DMS 273 (cell line): ENCODE measurements around the gene DNAJC10.
"Not testable (repeated sequence)": the region's sequence is repeated elsewhere in the genome, so short reads cannot be mapped to it uniquely, and the experiment has no call there.

Experiments
- DNase-seq: peaks from one replicate; lab custom pipeline; 2025; ENCODE audit not compliant: unreplicated experiment; lab: John Stamatoyannopoulos, UW

The DNAJC10 gene

DNA sequence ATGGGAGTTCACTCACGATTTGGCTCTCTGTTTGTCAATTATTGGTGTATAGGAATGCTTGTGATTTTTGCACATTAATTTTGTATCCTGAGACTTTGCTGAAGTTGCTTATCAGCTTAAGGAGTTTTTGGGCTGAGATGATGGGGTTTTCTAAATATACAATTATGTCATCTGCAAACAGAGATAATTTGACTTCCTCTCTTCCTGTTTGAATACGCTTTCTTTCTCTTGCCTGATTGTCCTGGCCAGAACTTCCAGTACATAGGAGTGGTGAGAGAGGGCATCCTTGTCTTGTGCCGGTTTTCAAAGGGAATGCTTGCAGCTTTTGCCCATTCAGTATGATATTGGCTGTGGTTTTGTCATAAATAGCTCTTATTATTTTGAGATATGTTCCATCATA, 66.6 kb downstream of the DNAJC10 start:
- DNase-seq, result not testable (repeated sequence)

DNA sequence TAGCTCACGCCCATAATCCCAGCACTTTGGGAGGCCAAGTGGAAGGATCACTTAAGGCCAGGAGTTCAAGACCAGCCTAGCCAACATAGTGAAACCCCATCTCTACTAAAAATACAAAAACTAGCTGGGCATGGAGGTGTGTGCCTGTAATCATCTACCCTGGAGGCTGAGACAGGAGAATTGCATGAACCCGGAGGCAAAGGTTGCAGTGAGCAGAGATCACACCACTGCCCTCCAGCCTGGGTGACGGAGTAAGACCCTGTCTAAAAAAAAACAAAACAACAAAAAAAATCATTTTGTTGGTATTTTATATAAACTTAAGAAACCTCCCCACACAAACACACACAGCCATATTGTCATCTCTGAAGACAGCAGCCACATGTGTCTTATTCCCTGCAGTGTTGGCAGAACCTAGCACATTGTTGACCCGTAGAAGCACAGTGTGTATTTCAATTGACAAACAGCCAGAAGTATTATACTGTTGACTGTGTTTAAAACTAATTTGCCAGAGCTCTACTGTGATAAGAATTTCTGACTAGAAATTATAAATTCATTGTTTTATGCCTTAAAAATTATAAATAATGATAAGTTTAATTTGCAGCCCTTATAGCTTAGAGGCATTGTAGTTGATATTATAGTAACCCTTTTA, 68.1 kb downstream of the DNAJC10 start:
- DNase-seq, result no peak

DNA sequence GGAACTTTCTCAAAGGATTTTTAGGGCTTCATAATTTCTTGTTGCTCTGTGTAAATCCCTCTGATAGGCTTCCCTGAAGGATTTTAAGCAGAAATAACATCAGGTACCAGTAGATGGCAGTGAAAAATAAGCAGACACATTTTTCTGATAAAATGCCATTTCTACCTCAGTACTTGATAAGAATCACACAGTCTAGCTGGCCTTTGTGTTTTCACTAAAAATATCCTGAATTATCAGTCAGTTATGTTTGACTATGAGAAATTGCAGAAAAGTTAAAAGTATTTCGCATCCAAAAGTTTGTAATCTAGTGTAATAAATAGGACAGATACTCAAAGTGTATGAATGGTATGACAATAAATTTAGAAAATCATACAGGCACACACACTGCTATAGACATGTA, 68.7 kb downstream of the DNAJC10 start:
- DNase-seq, result peak; percentile 66

DNA sequence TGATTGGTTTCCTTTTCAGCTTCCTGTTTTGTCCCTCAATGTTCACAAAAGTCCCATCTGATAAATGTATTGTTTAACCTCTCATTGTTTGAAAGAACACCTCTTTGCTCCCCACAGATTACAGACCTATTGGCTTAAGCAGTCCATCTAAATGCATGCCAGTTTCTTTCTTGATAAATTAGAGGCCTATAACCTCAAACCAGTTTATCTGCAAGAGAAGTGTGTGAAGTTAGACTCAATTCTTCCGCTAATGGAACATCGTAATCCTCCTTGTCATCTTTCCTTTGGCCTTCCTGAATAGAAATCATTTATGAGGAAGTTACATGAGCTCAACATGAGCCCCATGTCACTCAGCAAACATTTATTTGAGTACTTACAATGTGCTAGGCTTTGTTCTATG, 76.4 kb downstream of the DNAJC10 start:
- DNase-seq, result no peak

DNA sequence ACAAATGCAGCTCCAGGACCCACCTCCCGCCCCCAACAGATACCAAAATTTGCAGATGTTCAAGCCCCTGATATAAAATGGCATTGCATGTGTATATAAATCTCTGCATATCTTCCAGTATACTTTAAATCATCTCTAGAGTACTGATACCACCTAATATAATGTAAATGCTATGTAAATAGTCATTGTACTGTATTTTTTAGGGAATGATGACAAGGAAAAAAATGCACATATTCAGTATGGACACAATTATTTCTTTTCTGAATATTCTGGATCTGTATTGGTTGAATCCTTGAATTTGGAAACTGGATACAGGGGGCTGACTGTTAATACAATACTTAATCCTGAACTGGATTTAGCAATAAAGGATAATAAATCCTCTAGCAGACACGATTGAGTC, 82.7 kb downstream of the DNAJC10 start:
- no peak for DNase-seq

DNA sequence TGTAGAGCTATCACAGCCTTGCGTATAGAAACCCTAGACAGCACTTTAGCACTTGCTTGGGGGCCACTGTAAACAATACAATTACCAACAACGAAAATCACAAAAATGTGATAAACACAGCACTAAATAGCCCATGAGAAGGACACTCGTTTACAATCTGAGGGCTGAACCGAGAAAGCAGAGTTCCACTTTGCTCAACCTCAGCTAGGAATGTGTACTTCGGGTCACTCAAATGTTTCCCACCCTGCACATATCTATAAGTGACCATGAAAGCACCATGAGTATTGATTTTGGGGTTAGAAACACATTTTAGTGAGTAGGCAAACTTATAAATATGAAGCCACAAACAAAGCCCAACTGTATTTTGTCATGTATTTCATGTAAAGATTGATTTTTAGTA, 88.1 kb downstream of the DNAJC10 start:
- no peak for DNase-seq

DNA sequence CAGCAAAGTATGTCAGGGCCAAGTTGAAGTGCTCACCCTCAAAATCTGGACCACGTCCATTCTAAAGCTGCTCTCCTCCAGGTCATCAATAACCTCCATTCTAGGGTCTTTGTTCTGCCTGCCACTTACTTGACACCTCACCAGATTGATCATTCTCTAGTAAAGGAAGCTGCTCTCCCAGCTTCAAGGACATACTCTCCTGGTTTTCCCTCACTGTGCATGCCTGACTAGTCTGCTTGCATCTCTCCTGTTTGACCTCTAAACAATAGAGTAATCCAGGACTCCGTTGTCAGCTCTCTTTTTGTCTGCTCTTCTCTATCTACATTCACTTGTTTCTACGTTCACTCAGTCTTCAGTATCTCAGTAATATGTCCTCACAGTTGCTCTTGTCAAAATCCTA, 91.3 kb downstream of the DNAJC10 start:
- DNase-seq, result no peak

DNA sequence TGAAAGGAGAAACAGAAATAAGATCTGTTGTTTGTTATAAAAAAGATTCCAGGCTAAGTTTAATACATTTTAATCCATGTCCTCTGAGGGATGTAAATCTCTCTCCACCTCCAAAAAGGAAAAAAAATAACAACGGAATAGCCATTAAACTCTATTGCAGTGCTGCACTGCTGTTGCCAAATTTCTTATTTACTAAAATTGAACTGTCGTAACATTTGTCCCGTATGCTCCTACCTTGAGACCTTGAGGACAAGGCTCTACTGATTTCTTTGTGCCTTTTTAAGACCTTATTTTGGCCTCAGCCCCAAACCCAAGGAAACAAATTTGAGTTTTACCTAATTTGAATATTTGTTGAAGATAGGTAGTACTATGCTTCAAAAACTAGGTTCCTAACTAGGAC, 94.0 kb downstream of the DNAJC10 start:
- no peak for DNase-seq

DNA sequence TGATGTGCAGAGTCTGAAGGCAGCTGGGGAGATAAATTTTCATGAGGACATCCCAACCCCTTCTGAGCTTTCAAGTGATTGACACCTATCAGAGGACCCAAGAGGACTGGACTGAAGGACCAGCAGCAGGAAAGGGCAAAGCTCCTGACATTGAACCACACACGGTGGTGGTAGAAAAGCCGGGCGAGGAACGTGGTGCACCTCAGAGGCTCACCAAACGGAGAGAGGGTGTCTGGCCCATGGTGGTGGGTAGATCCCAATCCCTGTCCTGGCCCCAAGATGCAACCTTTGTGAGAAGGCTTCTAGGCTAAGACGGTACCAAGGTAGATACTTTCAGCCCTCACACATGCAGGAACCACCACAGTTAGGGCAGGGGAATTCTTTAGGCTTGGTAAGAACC, 98.3 kb downstream of the DNAJC10 start:
- no peak for DNase-seq

DNA sequence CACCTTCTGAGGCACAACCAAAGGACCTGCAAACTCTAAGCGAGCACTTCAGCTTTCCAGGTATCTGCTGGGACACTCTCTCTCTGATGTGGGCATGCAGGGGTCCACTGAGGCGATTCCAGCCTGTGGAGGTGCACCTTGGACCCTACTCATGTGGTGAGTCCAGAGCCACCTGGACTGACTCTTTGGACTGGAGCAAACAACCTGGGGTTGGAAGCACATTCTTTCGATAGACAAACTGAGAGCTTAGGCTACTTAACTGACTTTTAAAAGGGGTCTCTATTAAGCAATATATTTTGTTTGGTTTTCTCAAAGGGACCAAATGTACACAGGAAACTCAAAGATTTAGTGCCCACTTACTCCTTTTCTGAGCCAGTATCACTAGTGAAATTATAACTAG, 98.7 kb downstream of the DNAJC10 start:
- no peak for DNase-seq

DNA sequence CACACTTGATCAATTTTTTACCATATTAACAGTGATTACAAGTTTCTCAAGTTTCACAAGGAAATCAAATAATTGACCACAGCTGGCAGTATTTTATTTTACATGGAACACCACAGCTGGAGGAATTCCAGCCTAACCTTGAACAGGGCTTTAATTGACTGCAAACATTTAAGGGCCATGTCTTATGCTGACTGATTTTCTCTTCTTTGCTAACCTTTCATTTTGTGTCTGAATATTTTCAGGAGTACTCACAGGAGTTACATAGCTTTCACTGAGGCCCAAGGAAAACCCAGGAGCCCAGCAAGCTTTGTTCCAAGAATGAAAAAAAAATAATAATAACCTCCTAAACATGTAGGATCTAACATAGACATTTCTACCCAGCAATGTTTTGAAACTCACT, 100.8 kb downstream of the DNAJC10 start:
- DNase-seq, result peak; percentile 42

DNA sequence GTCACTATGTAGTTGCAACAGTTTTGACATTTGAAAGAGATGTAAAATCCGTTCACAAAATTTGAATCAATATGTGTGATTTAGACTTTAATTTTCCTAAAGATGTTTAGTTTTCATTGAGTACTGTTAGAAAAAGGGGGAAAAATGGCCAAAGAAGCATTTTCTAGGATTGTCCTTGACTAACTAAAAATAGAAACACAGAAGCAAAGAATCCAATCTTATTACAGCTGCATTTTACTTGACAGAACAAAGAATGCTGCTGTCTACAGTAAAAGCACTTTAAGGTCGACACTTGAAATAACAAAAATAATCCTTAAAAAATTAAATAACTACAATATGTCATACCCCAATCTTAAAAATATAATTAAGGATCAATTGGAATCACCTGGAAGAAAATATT, 101.5 kb downstream of the DNAJC10 start:
- no peak for DNase-seq

DNA sequence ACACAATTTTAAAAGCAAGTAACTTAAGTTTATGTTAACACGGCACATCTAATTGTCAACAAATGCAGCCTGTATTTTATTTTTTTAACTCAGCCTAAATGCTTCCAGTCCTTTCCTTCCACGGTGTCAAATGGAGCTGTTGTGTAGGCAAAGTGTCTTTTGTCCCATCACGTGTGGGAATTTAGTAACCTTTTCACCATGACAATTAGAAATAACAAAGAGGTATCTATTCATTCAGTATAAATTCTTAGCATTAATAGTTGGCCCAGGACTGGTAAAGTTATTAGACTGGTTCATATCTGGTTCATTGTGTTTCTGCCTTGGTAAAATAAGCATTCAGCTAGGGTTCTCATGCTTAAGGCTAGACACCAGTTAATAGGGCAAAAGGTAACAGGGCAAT, 102.4 kb downstream of the DNAJC10 start:
- DNase-seq, result no peak

DNA sequence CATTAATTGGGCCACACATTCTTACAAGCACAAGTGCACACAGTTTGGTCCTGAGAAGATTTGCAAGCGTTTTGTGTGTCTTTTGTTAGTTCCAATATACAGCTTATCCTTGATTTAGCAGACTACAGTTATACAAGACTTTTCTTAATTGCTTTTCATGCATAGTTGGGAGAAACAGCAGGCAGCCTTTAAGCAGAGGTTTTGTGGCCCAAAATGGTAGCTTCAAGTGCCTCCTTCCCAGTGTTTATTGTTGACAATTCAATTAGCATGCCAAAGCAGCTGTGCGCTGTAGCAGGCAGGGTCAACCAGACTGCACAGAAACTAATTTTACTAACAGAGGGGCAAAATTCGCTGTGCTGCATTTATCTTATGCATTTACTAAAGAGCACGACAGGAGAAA, 102.9 kb downstream of the DNAJC10 start:
- DNase-seq, result peak; percentile 25

DNA sequence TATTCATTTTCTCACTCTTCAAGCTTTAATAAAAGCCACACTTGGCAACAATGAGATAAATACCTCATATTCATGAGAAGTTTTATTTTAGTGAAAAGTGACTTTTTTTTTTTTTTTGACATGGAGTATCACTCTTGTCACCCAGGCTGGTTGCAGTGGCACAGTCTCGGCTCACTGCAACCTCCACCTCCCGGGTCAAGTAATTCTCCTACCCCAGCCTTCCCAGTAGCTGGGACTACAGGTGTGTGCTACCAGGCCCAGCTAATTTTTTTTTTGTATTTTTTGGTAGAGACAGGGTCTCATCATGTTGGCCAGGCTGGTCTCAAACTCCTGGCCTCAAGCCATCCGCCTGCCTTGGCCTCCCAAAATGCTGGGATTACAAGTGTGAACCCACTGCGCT, 103.4 kb downstream of the DNAJC10 start:
- DNase-seq, result no peak

DNA sequence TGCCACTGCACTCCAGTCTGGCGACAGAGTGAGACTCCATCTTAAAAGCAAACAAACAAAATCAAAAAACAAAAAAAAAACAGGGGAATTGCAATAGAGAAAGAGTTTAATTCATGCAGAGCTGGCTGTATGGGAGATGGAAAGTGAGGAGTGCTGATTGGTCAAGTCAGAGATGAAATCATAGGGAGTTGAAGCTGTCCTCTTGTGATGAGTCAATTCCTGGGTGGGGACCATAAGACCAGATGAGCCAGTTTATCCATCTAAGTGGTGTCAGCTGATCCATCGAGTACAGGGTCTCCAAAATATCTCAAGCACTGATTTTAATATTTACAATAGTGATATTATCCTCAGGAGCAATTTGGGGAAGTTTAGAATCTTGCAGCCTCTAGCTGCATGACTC, 105.1 kb downstream of the DNAJC10 start:
- DNase-seq, result no peak

DNA sequence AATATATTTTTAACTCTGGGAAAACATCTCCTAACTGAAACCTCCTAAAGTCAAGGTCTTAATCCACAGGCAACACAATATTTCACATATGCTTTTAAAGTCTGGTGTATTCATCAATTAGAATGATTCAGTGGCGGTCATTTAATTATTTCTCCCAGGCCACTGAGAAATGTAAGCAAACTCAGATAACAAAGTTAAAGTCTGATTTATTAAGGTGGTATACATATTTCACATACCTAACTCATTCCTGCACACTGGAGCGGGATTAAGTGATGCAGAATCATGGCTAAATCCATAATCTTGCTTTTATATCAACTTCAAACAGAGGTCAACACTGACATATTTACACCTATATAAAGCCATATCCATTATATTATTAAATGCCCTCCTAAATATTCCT, 106.7 kb downstream of the DNAJC10 start:
- no peak for DNase-seq

DNA sequence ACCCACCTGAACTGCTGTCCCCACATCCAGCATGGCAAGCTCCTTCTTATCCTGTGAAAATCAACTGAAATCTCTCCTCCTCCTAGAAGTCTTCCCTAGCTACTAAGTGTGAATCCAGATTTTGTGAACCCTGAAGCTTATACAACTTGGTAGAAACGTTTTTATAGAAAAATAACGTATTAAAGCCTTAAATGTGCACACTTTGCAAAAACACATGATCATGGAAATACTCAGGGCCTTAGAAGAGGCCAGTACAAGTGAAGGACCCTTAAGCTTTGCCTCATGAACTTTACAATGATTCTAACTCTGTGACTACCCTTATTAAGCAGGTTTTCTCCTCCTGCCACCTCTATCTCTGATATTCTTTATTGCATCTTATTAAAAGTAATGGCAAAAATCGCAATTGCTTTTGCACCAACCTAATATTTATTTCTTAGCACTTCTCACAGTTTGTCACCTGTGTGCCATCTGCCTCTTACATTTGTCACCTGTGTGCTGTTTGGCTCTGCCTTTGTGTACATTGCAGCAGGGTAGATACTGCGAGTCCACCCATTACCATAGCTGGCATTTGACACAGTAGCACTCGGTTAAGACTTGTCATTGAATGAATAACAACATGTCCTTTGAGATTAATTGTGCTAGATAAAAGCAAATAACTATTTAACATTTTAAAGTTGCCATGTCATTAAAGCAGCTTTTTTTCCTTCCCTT, 108.2 kb downstream of the DNAJC10 start:
- DNase-seq, result no peak

DNA sequence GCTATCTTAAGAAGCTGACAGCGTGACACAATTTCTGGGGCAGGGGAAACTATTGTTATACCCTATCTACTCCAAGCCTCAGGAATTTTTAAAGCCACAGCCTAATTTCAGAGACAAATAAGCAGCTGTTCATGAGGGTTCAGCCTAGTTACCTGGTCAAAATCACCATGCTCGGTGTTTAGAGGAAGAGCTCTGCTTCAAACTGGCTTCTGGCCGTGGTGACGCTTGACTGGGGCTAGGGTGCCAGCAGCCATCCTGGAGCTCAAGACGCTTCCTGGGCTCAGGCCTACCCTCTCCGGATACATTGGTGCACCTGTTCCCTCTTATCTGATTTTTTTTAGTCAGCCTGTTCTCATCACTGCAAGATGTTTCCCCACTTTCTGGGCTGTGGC, 108.7 kb downstream of the DNAJC10 start:
- no peak for DNase-seq

DNA sequence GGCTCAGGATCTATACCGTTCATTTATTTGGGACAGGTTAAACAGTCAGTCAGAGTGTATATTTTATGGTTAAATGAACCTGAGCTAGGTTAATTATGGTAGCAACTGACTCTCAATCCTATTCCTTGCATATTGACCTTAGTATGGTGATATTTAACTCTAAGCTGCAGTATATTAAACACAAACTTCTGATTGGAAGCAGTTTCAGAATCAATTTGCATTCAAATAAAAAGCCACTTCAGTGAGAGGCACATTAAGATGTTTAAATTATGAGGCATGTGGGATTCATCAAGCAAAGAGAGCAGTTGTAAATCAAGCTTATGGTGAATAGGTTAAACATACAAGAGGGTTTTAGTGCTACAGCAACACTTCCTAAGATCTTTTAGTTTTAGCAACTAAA, 110.0 kb downstream of the DNAJC10 start:
- DNase-seq, result no peak

DNA sequence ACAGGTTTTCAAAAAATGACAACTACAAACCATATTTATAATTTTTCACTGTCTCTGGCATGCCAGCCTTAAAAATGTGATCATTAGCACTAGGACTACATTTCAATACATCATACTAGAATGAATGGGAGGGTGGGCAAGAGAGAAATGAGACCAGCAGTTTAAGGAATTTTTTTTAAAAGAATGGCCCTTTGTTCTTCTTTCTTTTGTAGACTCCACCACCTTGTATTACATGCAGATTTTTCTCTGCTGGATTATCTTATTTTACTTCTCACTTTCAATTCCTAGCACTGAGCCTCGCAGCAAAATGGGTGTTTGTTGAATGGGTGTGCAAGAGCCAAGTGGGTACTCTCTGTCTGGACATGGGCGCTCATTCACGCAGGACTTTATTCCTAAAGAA, 110.4 kb downstream of the DNAJC10 start:
- no peak for DNase-seq

DNA sequence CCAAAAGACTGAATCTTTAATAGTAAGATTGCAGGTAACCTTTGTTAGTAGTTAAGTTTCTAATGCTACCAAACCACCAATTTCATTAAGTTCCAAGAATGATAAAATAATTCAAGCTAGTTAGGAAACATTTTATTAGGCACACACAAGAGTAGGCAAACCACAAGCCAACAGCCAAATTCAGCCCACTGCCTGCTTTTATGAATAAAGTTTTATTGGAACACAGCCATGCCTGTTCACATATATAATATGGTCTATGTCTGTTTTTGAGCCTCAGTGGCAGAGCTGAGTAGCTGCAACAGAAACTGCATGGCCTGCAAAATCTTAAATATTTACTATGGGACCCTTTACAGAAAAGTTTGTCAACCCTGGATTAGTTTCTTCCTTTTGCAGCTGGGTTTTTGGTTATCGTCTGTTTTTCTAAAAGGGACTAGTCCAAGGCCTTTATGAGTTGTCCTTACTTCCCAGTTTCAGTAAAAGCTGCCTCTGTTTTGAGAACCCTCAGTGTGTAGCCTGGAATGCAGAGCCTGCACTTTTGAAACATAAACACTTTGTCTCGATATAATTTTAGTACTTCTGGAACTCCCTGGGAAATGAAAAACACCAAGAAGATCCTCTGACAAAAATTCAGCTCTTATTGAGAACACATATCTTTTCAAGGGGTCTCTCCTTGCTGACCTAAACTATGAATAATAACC, 111.3 kb downstream of the DNAJC10 start:
- DNase-seq, result no peak
